ENCODE results near the gene CLDN24.

DNA sequence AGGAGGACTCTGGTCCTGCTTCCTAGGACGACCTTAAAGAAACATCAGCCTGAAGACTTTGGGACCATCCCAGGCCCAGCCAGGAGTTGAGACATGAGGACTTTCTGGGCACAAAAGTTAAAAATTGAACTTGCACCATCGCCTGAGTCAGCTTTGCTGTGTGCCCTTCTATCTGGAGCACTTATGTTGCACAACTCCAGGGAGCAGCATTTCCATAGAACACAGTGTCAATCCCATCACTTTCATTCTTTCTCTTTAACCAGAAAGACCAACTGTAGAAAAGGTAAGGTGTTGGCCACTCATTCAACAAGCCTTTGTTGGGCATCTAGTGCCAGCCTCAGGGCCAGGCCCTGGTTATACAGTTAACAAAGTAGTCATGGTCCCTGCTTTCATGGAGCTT, 8.6 kb upstream of the CLDN24 start:
- TF ChIP-seq BHLHE40 (IDR thresholded peaks at IDR 0.05; ENCODE audit: low read depth, low read length) (no peak), ZFP36 (IDR thresholded peaks at IDR 0.05; ENCODE audit: borderline replicate concordance, partially characterized antibody) (no peak), NR3C1 (IDR thresholded peaks at IDR 0.05) (no peak), RAD21 (conservative IDR thresholded peaks at IDR 0.05 in 1 of 2, IDR thresholded peaks at IDR 0.05 in 1 of 2) (no peak), KDM5A (IDR thresholded peaks at IDR 0.05) (no peak), POLR2A (IDR thresholded peaks at IDR 0.05; ENCODE audit: low read length) (no peak), USF2 (IDR thresholded peaks at IDR 0.05) (no peak), POLR2AphosphoS2 (conservative IDR thresholded peaks at IDR 0.05; ENCODE audit: low read length) (no peak), REST (IDR thresholded peaks at IDR 0.05) (no peak), EP300 (IDR thresholded peaks at IDR 0.05) (no peak), HDAC2 (IDR thresholded peaks at IDR 0.05) (no peak), ESRRA (IDR thresholded peaks at IDR 0.05; ENCODE audit: borderline replicate concordance, low read length) (no peak)
- TF ChIP-seq, protein P1, sequence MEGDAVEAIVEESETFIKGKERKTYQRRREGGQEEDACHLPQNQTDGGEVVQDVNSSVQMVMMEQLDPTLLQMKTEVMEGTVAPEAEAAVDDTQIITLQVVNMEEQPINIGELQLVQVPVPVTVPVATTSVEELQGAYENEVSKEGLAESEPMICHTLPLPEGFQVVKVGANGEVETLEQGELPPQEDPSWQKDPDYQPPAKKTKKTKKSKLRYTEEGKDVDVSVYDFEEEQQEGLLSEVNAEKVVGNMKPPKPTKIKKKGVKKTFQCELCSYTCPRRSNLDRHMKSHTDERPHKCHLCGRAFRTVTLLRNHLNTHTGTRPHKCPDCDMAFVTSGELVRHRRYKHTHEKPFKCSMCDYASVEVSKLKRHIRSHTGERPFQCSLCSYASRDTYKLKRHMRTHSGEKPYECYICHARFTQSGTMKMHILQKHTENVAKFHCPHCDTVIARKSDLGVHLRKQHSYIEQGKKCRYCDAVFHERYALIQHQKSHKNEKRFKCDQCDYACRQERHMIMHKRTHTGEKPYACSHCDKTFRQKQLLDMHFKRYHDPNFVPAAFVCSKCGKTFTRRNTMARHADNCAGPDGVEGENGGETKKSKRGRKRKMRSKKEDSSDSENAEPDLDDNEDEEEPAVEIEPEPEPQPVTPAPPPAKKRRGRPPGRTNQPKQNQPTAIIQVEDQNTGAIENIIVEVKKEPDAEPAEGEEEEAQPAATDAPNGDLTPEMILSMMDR (IDR thresholded peaks at IDR 0.05) = no peak
